GM23338 (cell line): ENCODE measurements around the gene SERPINA5. TPM values are rescaled to one million over a fixed set of nuclear protein-coding genes. Genes with fewer than 3 reads are reported as not detected.

ENCODE experiments used
- ATAC-seq: fragments of 200-7000 bp; cut with Tn5 transposase; 3 replicates; pipeline ENCODE4 v1.9.1; 2020
- DNase-seq: peaks from one replicate; pipeline ENCODE4 v3.0.0-alpha.2; 2015; ENCODE audit warnings: low spot score
- H2AFZ ChIP-seq: fragments of 200-600 bp; sonication (generic); 2 replicates; pipeline ENCODE4 v1.8.0; 2016; ENCODE audit warnings: antibody characterized with exemption, mild to moderate bottlenecking, moderate library complexity
- H3F3A ChIP-seq: fragments of 200-600 bp; sonication (generic); replicated peaks from 2 replicates; pipeline ENCODE4 v1.8.0; 2017; ENCODE audit warnings: antibody characterized with exemption, mixed run types, low read depth
- H3K27ac ChIP-seq: fragments of 200-600 bp; sonication (generic); 2 replicates; pipeline ENCODE4 v1.6.1; 2016; ENCODE audit warnings: low read depth
- H3K27me3 ChIP-seq: fragments of 200-600 bp; sonication (generic); 2 replicates; pipeline ENCODE4 v1.8.0; 2016; ENCODE audit warnings: mild to moderate bottlenecking, mixed run types, moderate library complexity; ENCODE audit not compliant: insufficient read depth
- H3K36me3 ChIP-seq: fragments of 200-600 bp; sonication (generic); 2 replicates; pipeline ENCODE4 v1.8.0; 2016; ENCODE audit warnings: mild to moderate bottlenecking; ENCODE audit not compliant: insufficient read depth
- H3K4me1 ChIP-seq: fragments of 200-600 bp; sonication (generic); 2 replicates; pipeline ENCODE4 v1.8.0; 2016; ENCODE audit warnings: mild to moderate bottlenecking, moderate library complexity; ENCODE audit not compliant: insufficient read depth
- H3K4me2 ChIP-seq: fragments of 200-600 bp; sonication (generic); 2 replicates; pipeline ENCODE4 v1.7.1; 2017; ENCODE audit warnings: mixed run types
- H3K4me3 ChIP-seq: fragments of 200-600 bp; sonication (generic); 2 replicates; pipeline ENCODE4 v1.6.1; 2016; ENCODE audit warnings: mixed run types
- H3K79me2 ChIP-seq: fragments of 200-600 bp; sonication (generic); replicated peaks from 2 replicates; pipeline ENCODE4 v1.8.0; 2017; ENCODE audit warnings: mild to moderate bottlenecking; ENCODE audit not compliant: insufficient read depth
- H3K9me2 ChIP-seq: fragments of 200-600 bp; sonication (generic); 2 replicates; pipeline ENCODE4 v1.8.0; 2017; ENCODE audit not compliant: insufficient read depth
- H4K20me1 ChIP-seq: fragments of 200-600 bp; sonication (generic); replicated peaks from 2 replicates; pipeline ENCODE4 v1.8.0; 2017; ENCODE audit warnings: mild to moderate bottlenecking; ENCODE audit not compliant: insufficient read depth
- H3K27ac Mint-ChIP-seq: 2 replicates; pipeline ENCODE4 v1.8.0; 2020; ENCODE audit warnings: inconsistent platforms, mild to moderate bottlenecking, moderate library complexity, mixed read lengths
- H3K27me3 Mint-ChIP-seq: 3 replicates; pipeline ENCODE4 v1.8.0; 2022; ENCODE audit warnings: low read depth, mild to moderate bottlenecking, moderate library complexity, mixed read lengths, inconsistent platforms; ENCODE audit not compliant: insufficient read depth, poor library complexity
- H3K36me3 Mint-ChIP-seq: 3 replicates; pipeline ENCODE4 v1.8.0; 2021; ENCODE audit warnings: low read depth, mild to moderate bottlenecking, inconsistent platforms, moderate library complexity, mixed read lengths
- H3K4me1 Mint-ChIP-seq: 3 replicates; pipeline ENCODE4 v1.8.0; 2020; ENCODE audit warnings: mild to moderate bottlenecking, inconsistent platforms, mixed read lengths
- H3K4me3 Mint-ChIP-seq: 3 replicates; pipeline ENCODE4 v1.8.0; 2021; ENCODE audit warnings: moderate library complexity, mild to moderate bottlenecking, inconsistent platforms, mixed read lengths
- H3K9me3 Mint-ChIP-seq: 3 replicates; pipeline ENCODE4 v1.8.0; 2020; ENCODE audit warnings: moderate library complexity, mild to moderate bottlenecking, inconsistent platforms, mixed read lengths
- CREB1 ChIP-seq: fragments of 250-450 bp; sonication (Bioruptor Pico); IDR thresholded peaks from 2 replicates; pipeline ENCODE4 v1.5.0; 2020; ENCODE audit warnings: low read depth, mild to moderate bottlenecking, moderate library complexity
- CTCF ChIP-seq, 2 experiments: fragments of 200-600 bp in 1 of 2; sonication (generic) in 1 of 2; conservative IDR thresholded peaks; 2 replicates each; pipeline versions ENCODE4 v1.5.1 to v1.6.1; 2016 to 2017; ENCODE audit warnings: antibody characterized with exemption in 2 of 2, low read depth in 2 of 2, mild to moderate bottlenecking in 2 of 2, moderate library complexity in 1 of 2
- EZH2 ChIP-seq: fragments of 200-600 bp; sonication (generic); IDR thresholded peaks from one replicate; pipeline ENCODE4 v1.8.0; 2017; ENCODE audit warnings: antibody characterized with exemption, mild to moderate bottlenecking, low read depth; ENCODE audit not compliant: unreplicated experiment
- EZH2phosphoT487 ChIP-seq: fragments of 200-600 bp; sonication (generic); IDR thresholded peaks from one replicate; pipeline ENCODE4 v1.8.1; 2018; ENCODE audit warnings: antibody characterized with exemption; ENCODE audit not compliant: unreplicated experiment
- JUNB ChIP-seq: IDR thresholded peaks from one replicate; pipeline ENCODE4 v1.6.1; 2016; ENCODE audit warnings: antibody characterized with exemption; ENCODE audit not compliant: unreplicated experiment
- NANOG ChIP-seq: IDR thresholded peaks from 2 replicates; pipeline ENCODE4 v1.6.1; 2016; ENCODE audit warnings: antibody characterized with exemption, borderline replicate concordance
- POLR2AphosphoS5 ChIP-seq: IDR thresholded peaks from 2 replicates; pipeline ENCODE4 v1.6.1; 2016; ENCODE audit warnings: antibody characterized with exemption, low read depth
- STAT1 ChIP-seq: IDR thresholded peaks from one replicate; pipeline ENCODE4 v1.6.1; 2016; ENCODE audit warnings: antibody characterized with exemption; ENCODE audit not compliant: unreplicated experiment
- ZNF114 ChIP-seq: fragments of 250-450 bp; sonication (Bioruptor Pico); IDR thresholded peaks from 2 replicates; pipeline ENCODE4 v1.5.0; 2020; ENCODE audit warnings: mild to moderate bottlenecking, moderate library complexity
- ZNF331 ChIP-seq: fragments of 250-450 bp; sonication (Bioruptor Pico); IDR thresholded peaks from 2 replicates; pipeline ENCODE4 v1.5.0; 2020; ENCODE audit warnings: low read depth, mild to moderate bottlenecking, moderate library complexity
- polyA plus RNA-seq: library from polyadenylated mRNA; unstranded; fragments of >200 nt; fragmentation: Nextera tagmentation; extraction: Ambion mirVana; gene quantifications from 2 replicates; pipeline ENCODE4 v1.2.1, GENCODE V29; 2016
- total RNA-seq: library from RNA; depleted of rRNA; stranded (reverse); fragments of >200 nt; shearing (Covaris generic); gene quantifications from 2 replicates; pipeline ENCODE4 v1.2.3, GENCODE V29; 2014
- TF ChIP-seq, protein P1 (sequence below): IDR thresholded peaks from one replicate; pipeline ENCODE4 v1.6.1; 2018; ENCODE audit warnings: antibody characterized with exemption; ENCODE audit not compliant: unreplicated experiment
- TF ChIP-seq, protein P2 (sequence below): IDR thresholded peaks from 2 replicates; pipeline ENCODE4 v1.6.1; 2016; ENCODE audit warnings: antibody characterized with exemption
- TF ChIP-seq, protein P3 (sequence below): fragments of 250-450 bp; sonication (Bioruptor Pico); IDR thresholded peaks from 2 replicates; pipeline ENCODE4 v1.5.0; 2020; ENCODE audit warnings: mild to moderate bottlenecking, moderate library complexity

Gene SERPINA5
- total and polyA plus RNA-seq, 2 experiments from 2014 or later: 0.81 to 0.90 TPM

DNA sequence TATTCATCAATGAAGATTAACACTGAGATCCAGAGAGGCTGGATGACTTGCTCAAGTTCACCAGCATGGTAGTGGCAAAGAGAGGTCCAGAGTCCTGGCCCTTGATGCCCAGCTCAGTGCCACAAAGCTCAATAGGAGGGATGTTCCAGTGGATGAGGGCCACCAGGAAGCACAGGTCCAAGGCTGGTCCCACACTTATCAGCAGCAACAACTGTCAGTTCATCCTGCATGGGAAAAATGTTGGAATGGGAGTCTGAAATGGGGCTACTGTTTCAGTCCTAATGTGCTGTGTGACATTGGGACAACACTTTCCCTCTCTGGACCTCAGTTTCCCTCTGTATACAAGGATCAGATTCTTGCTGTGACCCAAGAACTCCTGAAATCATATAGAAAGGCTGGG lies 11.2 kb downstream of the SERPINA5 start:
- no peaks in the 10 kb centered on the region for H3K4me1 Mint-ChIP-seq
- TF ChIP-seq STAT1: no peak
- TF ChIP-seq CREB1: no peak
- TF ChIP-seq ZNF331 (CRISPR knock-in tag): no peak
- TF ChIP-seq EZH2: no peak
- no peak for TF ChIP-seq JUNB
- TF ChIP-seq NANOG: no peak
- no peak for TF ChIP-seq CTCF (conservative IDR thresholded peaks at IDR 0.05; ENCODE audit: low read depth in 2 of 2)
- no peak for TF ChIP-seq ZNF114 (CRISPR knock-in tag)
- TF ChIP-seq EZH2phosphoT487: no peak
- TF ChIP-seq, protein P1, sequence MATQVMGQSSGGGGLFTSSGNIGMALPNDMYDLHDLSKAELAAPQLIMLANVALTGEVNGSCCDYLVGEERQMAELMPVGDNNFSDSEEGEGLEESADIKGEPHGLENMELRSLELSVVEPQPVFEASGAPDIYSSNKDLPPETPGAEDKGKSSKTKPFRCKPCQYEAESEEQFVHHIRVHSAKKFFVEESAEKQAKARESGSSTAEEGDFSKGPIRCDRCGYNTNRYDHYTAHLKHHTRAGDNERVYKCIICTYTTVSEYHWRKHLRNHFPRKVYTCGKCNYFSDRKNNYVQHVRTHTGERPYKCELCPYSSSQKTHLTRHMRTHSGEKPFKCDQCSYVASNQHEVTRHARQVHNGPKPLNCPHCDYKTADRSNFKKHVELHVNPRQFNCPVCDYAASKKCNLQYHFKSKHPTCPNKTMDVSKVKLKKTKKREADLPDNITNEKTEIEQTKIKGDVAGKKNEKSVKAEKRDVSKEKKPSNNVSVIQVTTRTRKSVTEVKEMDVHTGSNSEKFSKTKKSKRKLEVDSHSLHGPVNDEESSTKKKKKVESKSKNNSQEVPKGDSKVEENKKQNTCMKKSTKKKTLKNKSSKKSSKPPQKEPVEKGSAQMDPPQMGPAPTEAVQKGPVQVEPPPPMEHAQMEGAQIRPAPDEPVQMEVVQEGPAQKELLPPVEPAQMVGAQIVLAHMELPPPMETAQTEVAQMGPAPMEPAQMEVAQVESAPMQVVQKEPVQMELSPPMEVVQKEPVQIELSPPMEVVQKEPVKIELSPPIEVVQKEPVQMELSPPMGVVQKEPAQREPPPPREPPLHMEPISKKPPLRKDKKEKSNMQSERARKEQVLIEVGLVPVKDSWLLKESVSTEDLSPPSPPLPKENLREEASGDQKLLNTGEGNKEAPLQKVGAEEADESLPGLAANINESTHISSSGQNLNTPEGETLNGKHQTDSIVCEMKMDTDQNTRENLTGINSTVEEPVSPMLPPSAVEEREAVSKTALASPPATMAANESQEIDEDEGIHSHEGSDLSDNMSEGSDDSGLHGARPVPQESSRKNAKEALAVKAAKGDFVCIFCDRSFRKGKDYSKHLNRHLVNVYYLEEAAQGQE: no peak
- no peak for TF ChIP-seq POLR2AphosphoS5
- TF ChIP-seq, protein P2, sequence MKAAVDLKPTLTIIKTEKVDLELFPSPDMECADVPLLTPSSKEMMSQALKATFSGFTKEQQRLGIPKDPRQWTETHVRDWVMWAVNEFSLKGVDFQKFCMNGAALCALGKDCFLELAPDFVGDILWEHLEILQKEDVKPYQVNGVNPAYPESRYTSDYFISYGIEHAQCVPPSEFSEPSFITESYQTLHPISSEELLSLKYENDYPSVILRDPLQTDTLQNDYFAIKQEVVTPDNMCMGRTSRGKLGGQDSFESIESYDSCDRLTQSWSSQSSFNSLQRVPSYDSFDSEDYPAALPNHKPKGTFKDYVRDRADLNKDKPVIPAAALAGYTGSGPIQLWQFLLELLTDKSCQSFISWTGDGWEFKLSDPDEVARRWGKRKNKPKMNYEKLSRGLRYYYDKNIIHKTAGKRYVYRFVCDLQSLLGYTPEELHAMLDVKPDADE: no peak
- TF ChIP-seq, protein P3, sequence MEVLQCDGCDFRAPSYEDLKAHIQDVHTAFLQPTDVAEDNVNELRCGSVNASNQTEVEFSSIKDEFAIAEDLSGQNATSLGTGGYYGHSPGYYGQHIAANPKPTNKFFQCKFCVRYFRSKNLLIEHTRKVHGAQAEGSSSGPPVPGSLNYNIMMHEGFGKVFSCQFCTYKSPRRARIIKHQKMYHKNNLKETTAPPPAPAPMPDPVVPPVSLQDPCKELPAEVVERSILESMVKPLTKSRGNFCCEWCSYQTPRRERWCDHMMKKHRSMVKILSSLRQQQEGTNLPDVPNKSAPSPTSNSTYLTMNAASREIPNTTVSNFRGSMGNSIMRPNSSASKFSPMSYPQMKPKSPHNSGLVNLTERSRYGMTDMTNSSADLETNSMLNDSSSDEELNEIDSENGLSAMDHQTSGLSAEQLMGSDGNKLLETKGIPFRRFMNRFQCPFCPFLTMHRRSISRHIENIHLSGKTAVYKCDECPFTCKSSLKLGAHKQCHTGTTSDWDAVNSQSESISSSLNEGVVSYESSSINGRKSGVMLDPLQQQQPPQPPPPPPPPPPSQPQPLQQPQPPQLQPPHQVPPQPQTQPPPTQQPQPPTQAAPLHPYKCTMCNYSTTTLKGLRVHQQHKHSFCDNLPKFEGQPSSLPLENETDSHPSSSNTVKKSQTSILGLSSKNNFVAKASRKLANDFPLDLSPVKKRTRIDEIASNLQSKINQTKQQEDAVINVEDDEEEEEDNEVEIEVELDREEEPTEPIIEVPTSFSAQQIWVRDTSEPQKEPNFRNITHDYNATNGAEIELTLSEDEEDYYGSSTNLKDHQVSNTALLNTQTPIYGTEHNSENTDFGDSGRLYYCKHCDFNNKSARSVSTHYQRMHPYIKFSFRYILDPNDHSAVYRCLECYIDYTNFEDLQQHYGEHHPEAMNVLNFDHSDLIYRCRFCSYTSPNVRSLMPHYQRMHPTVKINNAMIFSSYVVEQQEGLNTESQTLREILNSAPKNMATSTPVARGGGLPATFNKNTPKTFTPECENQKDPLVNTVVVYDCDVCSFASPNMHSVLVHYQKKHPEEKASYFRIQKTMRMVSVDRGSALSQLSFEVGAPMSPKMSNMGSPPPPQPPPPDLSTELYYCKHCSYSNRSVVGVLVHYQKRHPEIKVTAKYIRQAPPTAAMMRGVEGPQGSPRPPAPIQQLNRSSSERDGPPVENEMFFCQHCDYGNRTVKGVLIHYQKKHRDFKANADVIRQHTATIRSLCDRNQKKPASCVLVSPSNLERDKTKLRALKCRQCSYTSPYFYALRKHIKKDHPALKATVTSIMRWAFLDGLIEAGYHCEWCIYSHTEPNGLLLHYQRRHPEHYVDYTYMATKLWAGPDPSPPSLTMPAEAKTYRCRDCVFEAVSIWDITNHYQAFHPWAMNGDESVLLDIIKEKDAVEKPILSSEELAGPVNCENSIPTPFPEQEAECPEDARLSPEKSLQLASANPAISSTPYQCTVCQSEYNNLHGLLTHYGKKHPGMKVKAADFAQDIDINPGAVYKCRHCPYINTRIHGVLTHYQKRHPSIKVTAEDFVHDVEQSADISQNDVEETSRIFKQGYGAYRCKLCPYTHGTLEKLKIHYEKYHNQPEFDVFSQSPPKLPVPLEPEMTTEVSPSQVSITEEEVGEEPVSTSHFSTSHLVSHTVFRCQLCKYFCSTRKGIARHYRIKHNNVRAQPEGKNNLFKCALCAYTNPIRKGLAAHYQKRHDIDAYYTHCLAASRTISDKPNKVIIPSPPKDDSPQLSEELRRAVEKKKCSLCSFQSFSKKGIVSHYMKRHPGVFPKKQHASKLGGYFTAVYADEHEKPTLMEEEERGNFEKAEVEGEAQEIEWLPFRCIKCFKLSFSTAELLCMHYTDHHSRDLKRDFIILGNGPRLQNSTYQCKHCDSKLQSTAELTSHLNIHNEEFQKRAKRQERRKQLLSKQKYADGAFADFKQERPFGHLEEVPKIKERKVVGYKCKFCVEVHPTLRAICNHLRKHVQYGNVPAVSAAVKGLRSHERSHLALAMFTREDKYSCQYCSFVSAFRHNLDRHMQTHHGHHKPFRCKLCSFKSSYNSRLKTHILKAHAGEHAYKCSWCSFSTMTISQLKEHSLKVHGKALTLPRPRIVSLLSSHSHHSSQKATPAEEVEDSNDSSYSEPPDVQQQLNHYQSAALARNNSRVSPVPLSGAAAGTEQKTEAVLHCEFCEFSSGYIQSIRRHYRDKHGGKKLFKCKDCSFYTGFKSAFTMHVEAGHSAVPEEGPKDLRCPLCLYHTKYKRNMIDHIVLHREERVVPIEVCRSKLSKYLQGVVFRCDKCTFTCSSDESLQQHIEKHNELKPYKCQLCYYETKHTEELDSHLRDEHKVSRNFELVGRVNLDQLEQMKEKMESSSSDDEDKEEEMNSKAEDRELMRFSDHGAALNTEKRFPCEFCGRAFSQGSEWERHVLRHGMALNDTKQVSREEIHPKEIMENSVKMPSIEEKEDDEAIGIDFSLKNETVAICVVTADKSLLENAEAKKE (CRISPR knock-in tag): no peak
- H3F3A ChIP-seq: no peaks in the 10 kb centered on the region

More for the DNA sequence above, 11.2 kb downstream of the SERPINA5 start:
- DNase-seq (no peak), ATAC-seq (no peak)
- H3K9me3 Mint-ChIP-seq: peaks cover 9% of the 10 kb centered on the region
- Histone ChIP-seq H3K4me3 (no peak overlapping the region), H3K9me2 (no peaks in the 10 kb centered on the region), H3K36me3 (no peaks in the 10 kb centered on the region), H3K27ac (no peak overlapping the region), H4K20me1 (no peaks in the 10 kb centered on the region), H3K4me2 (no peak overlapping the region), H3K4me1 (no peaks in the 10 kb centered on the region), H3K27me3 (no peaks in the 10 kb centered on the region), H2AFZ (no peak overlapping the region), H3K79me2 (no peaks in the 10 kb centered on the region)
- H3K27me3 Mint-ChIP-seq: peaks cover 7% of the 10 kb centered on the region
- no peak overlapping the region for H3K4me3 Mint-ChIP-seq
- H3K27ac Mint-ChIP-seq: no peak overlapping the region
- peaks cover 5% of the 10 kb centered on the region; the same call in 2 of the 3 replicates for H3K36me3 Mint-ChIP-seq
